Mammary epithelial cell (primary cell): Measurements from ENCODE around the gene KNOP1.

ENCODE experiments used
- CTCF ChIP-seq, 2 donors: IDR thresholded peaks in 1 of 2; conservative IDR thresholded peaks in 1 of 2; 2 replicates each; pipeline ENCODE4 v1.5.1; 2011 to 2012; ENCODE audit warnings: inconsistent platforms in 2 of 2, low read length in 2 of 2, mild to moderate bottlenecking in 2 of 2, control low read depth in 1 of 2, low read depth in 1 of 2; ENCODE audit not compliant: insufficient read depth in 1 of 2; ENCODE audit errors: extremely low read depth in 1 of 2
- EZH2 ChIP-seq: IDR thresholded peaks from 2 replicates; pipeline ENCODE4 v1.6.1; 2012; ENCODE audit warnings: low read length, inconsistent platforms, borderline replicate concordance

- TF ChIP-seq CTCF (conservative IDR thresholded peaks at IDR 0.05 in 1 of 2, IDR thresholded peaks at IDR 0.05 in 1 of 2; ENCODE audit: extremely low read depth in 1 of 2, insufficient read depth in 1 of 2, low read depth in 1 of 2, low read length in 2 of 2) (no peak), EZH2 (no peak)
These were observed 568 bp upstream of the KNOP1 start for GRCh38 chr16:19718624-19718965.
